H1 (cell line): ENCODE measurements around the gene MVD. TPM values are rescaled to one million over a fixed set of nuclear protein-coding genes. Genes with fewer than 3 reads are reported as not detected.

Source experiments
- CBX5 ChIP-seq: fragments of 300-800, 300-1000 bp; sonication (generic); IDR thresholded peaks from 2 replicates; pipeline ENCODE4 v1.7.1; 2016; ENCODE audit warnings: antibody characterized with exemption, low read length, low read depth
- EP300 ChIP-seq, 2 experiments: IDR thresholded peaks; 1 replicate in 1 of 2; 2 replicates in 1 of 2; pipeline ENCODE4 v1.6.1; 2011 to 2012; ENCODE audit warnings: low read depth in 2 of 2, low read length in 2 of 2, mild to moderate bottlenecking in 2 of 2, borderline replicate concordance in 1 of 2, inconsistent platforms in 1 of 2, moderate library complexity in 1 of 2
- EZH2 ChIP-seq: fragments of 200-600 bp; sonication (generic); IDR thresholded peaks from 2 replicates; pipeline ENCODE4 v1.7.1; 2012; ENCODE audit warnings: low read depth, mild to moderate bottlenecking, moderate library complexity, low read length, inconsistent platforms; ENCODE audit not compliant: severe bottlenecking
- SAP30 ChIP-seq: fragments of 300-600 bp; sonication (generic); IDR thresholded peaks from 2 replicates; pipeline ENCODE4 v1.7.1; 2012; ENCODE audit warnings: low read length, moderate library complexity, mild to moderate bottlenecking, inconsistent platforms; ENCODE audit not compliant: insufficient read depth, insufficient replicate concordance
- SRF ChIP-seq: IDR thresholded peaks from 2 replicates; pipeline ENCODE4 v1.6.1; 2011; ENCODE audit warnings: mild to moderate bottlenecking, low read depth, low read length, moderate library complexity
- SUZ12 ChIP-seq: fragments of 200-600 bp; sonication (generic); IDR thresholded peaks from 2 replicates; pipeline ENCODE4 v1.6.1; 2012; ENCODE audit warnings: mild to moderate bottlenecking, inconsistent platforms, low read length, moderate library complexity, mixed read lengths
- TAF1 ChIP-seq: IDR thresholded peaks from 2 replicates; pipeline ENCODE4 v1.6.1; 2011; ENCODE audit warnings: mild to moderate bottlenecking, low read depth, low read length
- TBP ChIP-seq: IDR thresholded peaks from 2 replicates; pipeline ENCODE4 v1.6.1; 2011; ENCODE audit warnings: low read depth, low read length, improper control_type of control experiment
- polyA plus RNA-seq, 7 experiments: library from polyadenylated mRNA; depleted of rRNA in 3 of 7; stranded (reverse) in 5 of 7; unstranded in 2 of 7; fragments of >200 nt in 5 of 7; fragments of 200-250 nt in 2 of 7; gene quantifications; 1 replicate in 5 of 7; 2 replicates in 1 of 7; 4 replicates in 1 of 7; pipeline versions ENCODE4 v1.2.1 to v1.2.3, GENCODE V29; 2011 to 2013; ENCODE audit warnings: missing spikeins in 2 of 7, mixed read lengths in 2 of 7
- total RNA-seq: library from RNA; stranded (reverse); fragmentation: NEBNext Ultra II Directional; extraction: Animal tissue kit (Norgen Biotek cat#: 25700); gene quantifications from 2 replicates; pipeline ENCODE4 v1.2.1, GENCODE V29; 2021
- TF ChIP-seq, protein P1 (sequence below): IDR thresholded peaks from 2 replicates; pipeline ENCODE4 v1.6.1; 2011; ENCODE audit warnings: low read length, improper control_type of control experiment

MVD gene
- total and polyA plus RNA-seq, 2 of the 8 experiments (the other 6 are each of a cell fraction or from before 2014, with no cell fraction given): 47.2 to 77.3 TPM

- TF ChIP-seq, protein P1, sequence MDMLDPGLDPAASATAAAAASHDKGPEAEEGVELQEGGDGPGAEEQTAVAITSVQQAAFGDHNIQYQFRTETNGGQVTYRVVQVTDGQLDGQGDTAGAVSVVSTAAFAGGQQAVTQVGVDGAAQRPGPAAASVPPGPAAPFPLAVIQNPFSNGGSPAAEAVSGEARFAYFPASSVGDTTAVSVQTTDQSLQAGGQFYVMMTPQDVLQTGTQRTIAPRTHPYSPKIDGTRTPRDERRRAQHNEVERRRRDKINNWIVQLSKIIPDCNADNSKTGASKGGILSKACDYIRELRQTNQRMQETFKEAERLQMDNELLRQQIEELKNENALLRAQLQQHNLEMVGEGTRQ: no peak
- no peak for TF ChIP-seq CBX5
- no peak for TF ChIP-seq EP300 (IDR thresholded peaks at IDR 0.05; ENCODE audit: borderline replicate concordance in 1 of 2, low read depth in 2 of 2, low read length in 2 of 2)
- no peak for TF ChIP-seq TAF1
- no peak for TF ChIP-seq TBP
- no peak for TF ChIP-seq SAP30
- no peak for TF ChIP-seq SRF
- no peak for TF ChIP-seq SUZ12
- TF ChIP-seq EZH2: peak; percentile 19
These were observed 22.5 kb upstream of the MVD start (continued) for GRCh38 chr16:88685156-88686061.
